ENCODE results near the gene SMYD3.

DNA sequence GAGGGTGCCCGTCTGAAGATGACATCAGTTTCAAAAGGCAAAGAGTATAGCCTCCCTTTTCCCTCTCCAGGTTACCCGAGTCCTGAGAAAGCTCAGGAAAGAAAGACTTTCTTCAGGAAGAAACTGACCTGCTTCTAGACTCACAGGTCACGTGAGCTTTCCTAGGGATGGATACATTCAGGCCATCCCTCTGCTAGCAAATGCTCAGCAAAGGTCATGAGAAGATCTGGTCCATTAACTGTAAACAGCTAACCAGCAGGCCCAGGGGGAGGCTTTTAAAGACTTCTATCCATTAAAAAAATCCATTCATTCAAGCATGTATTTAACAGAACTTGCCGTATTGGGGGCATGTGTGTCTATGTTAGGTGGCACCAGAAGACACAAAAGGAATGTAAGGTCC lies 746.8 kb downstream of the SMYD3 start:
- TF ChIP-seq, protein P1, sequence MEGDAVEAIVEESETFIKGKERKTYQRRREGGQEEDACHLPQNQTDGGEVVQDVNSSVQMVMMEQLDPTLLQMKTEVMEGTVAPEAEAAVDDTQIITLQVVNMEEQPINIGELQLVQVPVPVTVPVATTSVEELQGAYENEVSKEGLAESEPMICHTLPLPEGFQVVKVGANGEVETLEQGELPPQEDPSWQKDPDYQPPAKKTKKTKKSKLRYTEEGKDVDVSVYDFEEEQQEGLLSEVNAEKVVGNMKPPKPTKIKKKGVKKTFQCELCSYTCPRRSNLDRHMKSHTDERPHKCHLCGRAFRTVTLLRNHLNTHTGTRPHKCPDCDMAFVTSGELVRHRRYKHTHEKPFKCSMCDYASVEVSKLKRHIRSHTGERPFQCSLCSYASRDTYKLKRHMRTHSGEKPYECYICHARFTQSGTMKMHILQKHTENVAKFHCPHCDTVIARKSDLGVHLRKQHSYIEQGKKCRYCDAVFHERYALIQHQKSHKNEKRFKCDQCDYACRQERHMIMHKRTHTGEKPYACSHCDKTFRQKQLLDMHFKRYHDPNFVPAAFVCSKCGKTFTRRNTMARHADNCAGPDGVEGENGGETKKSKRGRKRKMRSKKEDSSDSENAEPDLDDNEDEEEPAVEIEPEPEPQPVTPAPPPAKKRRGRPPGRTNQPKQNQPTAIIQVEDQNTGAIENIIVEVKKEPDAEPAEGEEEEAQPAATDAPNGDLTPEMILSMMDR (IDR thresholded peaks at IDR 0.05; ENCODE audit: extremely low read depth in 1 of 2, insufficient read depth in 1 of 2, low read depth in 1 of 2, low read length in 2 of 2): no peak
- TF ChIP-seq EZH2 (IDR thresholded peaks at IDR 0.05; ENCODE audit: borderline replicate concordance, low read depth, low read length, severe bottlenecking) (no peak), JUN (IDR thresholded peaks at IDR 0.05; ENCODE audit: borderline replicate concordance, insufficient read depth, insufficient read length, low read depth) (no peak), POLR2A (IDR thresholded peaks at IDR 0.05; ENCODE audit: low read depth, low read length) (no peak)
- TF ChIP-seq, protein P2, sequence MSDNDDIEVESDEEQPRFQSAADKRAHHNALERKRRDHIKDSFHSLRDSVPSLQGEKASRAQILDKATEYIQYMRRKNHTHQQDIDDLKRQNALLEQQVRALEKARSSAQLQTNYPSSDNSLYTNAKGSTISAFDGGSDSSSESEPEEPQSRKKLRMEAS (IDR thresholded peaks at IDR 0.05; ENCODE audit: insufficient read depth, insufficient read length): no peak
